ENCODE data around the gene TIMM29.
"Not testable (repeated sequence)": the region's sequence is repeated elsewhere in the genome, so short reads cannot be mapped to it uniquely, and the experiment has no call there.

The TIMM29 gene

DNA sequence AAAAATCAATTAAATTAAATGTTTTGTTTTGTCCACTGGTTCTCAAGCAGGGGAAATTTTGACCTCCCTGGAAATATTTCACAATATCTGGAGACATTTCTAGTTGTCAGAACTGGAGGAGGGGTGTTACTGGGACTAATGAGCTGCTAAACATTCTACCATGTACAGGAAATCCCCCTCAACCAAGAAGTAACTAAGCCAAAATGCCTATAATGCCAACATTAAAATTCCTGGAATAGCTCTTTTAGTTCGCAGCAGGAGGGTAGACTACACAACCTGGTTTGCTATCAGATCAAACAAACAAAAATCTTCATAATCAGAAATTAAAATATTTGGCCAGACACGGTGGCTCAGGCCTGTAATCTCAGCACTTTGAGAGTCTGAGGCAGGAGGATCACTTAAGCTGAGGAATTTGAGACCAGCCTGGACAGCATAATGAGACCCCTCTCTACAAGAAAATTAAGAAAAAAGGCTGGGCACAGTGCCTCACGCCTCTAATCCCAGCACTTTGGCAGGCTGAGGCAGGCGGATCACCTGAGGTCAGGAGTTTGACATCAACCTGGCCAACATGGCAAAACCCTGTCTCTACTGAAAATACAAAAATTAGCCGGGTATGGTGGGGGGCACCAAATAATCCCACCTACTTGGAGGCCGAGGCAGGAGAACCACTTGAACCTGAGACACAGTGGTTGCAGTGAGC is 18.5 kb downstream of the TIMM29 start:
- DNase-seq: no peak

DNA sequence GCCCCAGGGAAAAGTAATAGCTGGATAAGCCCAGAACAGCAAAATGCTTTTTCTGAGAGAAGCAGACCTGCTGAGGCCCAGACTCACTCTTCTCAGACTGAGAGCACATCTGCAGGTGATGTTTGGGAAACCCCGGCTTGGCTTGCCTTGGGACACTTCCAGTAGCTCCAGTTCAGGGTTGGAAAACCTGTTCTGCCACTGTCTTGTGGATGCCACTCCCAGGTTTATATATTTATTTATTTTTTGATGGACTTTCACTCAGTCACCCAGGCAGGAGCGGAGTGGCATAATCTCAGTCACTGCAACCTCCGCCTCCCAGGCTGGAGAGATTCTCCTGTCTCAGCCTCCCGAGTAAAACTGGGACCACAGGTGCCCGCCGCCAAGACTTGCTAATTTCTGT is 24.2 kb downstream of the TIMM29 start:
- peak; percentile 92 for DNase-seq

DNA sequence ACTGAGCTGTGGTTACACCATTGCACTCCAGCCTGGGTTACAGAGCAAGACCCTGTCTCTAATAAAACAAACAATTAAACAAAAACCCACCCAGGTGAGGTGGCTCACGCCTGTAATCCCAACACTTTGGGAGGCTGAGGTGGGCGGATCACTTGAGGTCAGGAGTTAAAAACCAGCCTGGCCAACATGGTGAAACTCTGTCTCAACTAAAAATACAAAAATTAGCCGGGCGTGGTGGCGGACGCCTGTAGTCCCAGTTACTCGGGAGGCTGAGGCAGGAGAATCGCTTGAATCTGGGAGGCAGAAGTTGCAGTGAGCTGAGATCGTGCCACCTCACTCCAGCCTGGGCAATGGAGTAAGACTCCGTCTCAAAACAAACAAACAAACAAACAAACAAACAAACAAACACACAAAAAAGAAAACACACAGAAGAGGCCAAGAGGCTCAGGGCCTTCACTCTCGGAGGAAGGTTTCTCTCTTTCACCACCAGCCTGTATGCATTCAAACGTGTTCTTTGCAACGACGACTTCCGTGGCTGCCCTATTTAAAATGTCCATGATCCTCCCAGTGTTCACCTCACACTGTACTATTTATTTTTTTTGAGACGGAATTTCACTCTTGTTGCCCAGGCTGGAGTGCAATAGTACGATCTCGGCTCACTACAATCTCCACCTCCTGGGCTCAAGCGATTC is 30.8 kb downstream of the TIMM29 start:
- not testable (repeated sequence) for DNase-seq

DNA sequence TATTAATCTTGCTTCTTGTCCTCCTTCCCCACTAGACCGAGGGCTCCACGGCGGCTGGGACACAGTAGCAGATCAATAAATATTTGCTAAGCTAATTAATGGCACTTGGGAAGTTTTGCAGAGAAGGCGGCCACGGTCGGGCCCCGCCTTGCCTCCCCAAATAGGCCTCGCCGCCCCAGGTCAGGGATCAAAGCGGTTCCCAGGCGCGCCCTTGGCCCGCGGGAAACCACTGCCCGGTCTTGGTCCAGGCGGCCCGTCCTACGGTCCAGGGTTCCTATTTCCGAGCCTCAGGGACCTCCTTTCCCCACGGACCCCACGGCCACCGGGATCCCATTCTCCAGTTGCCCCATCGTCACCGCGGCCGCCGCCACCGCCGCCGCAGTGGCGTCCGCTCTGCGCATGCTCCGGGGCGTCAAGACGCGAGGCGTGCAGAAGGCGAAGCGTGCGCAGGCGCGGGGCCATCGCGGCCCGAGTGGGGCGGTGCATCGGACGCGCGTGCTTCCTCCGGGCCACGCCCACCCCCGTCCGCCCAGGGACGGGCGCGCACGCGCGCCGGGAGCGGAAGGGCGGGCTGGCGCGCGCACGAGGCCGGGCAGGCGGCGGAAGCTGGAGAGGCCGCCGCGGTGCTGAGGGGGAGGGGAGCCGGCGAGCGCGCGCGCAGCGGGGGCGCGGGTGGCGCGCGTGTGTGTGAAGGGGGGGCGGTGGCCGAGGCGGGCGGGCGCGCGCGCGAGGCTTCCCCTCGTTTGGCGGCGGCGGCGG is 31.9 kb downstream of the TIMM29 start, which contains the start of gene SMARCA4:
Gene SMARCA4 (plus strand): TSS at position 717 of the 759 bp plus-strand sequence. CDS start 23,122 bp downstream, outside the sequence.
- peak; percentile 97 for DNase-seq

DNA sequence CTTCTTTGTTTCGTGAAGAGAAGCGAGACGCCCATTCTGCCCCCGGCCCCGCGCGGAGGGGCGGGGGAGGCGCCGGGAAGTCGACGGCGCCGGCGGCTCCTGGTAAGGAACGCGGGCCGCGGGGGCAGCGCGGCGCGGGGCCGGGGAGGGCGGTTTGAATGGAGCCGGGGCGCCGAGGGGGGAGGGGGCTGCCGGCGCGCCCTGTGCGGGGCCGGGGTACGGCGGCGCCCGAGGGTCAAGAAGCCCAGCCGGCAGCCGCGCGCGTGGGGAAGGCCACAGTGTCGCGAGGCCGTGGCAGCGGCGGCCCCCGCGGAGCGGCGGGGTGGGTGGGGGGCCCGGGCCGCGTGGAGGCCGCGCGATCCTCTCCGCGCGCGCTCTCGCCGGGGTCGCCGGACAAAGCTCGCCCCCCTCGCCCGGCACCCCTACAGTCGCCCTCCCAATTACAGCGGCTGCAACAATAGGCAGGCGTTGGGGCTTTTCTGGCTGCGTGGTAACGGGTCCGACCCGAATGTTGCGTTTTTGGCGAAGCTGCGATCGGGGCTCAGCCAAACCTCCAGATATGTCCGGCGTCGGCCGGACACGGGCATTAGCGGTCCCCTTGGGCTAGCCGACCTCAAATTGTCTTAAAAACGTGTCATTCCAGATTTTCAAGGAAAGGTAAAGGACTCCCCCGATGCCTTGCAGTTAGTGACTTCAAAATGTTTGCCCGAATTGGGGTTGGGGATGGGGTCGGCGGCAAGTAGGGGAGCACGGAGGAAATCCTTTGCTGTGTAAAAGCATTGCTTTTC is 32.7 kb downstream of the TIMM29 start:
- peak; percentile 64 for DNase-seq

DNA sequence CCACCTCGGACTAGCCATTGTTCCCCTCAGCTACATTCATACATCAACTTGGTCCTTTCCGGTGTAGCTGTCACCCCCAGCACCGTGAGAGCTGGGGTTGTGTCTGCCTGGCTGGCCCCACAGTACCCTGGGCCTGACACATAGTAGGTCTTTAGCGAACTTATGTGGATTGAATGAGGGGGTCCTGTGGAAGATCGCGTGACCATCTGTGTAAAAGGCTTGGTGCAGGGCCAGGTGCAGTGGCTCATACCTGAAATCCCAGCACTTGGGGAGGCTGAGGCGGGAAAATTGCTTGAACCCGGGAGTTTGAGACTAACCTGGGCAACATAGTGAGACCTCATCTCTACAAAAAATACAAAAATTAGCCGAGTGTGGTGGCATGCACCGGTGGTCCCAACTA is 34.3 kb downstream of the TIMM29 start:
- DNase-seq: no peak

DNA sequence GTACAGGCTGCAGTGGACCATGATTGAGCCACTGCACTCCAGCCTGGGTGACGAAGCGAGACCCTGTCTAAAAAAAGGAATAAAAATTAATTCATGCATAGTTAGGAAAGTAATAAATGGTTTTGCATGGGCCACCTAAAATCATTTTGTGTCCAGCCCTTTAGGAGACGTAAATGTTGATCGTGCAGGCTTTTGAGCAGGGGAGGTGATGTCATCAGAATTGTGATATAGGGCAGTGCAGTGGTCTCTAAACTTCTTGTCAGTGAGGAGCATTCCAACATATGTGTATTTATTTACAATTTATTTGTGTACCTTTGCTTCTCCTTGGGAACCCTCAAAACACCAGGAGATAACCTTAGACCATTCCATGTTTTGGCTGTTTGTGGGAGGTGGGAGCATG is 35.3 kb downstream of the TIMM29 start:
- no peak for DNase-seq

DNA sequence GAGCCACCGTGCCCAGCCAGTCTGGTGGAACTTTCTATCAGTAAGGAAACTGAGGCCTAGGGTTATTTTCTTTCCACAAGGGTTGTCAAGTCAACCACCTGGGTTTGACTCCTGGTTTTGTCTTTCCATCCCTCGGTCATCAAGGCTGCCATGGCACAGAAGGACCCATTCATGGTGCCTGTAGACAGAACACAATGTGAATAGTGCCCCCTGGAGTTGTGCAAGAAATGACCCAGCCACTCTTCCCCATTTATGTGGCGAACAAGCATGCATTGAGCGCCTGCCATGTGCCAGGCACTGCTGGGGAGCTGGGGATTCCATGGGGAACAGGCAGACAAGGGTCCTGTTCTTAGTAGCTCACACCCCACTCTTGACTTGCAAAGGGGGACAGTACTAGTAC is 36.3 kb downstream of the TIMM29 start:
- DNase-seq: no peak

DNA sequence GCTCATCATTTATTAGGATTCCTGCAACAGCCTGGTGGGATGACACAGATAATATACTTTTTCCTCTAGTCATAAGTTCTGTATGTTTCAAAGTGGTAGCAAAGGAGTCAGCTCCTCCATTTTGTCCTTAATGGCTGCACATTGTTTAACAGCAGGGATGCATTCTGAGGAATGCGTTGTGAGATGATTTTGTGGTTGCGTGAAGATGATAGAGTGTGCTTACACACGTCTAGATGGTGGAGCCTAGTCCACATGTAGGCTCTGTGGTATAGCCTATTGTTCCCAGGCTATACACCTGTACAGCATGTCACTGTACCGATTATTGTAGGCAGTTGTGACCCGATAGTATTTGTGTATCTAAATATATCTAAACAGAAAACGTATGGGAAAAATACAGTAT is 36.8 kb downstream of the TIMM29 start:
- DNase-seq: no peak

DNA sequence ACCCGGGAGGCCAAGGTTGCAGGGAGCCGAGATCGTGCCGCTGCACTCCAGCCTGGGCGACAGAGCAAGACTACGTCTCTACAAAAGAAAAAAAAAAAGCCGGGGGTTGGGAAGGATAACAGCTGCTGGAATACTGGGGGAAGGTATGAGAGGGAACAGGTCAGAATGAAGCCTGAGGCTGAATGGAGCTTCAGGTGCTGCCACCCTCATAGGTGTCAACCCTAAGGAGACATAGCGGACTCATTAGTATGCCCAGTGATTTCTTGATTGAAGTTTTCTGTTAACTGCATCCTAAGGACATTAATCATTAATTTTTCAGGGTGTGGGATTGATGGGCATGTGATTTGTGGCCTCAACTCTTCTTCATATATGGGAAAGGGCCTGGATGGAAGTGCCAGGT is 38.2 kb downstream of the TIMM29 start:
- DNase-seq: no peak

DNA sequence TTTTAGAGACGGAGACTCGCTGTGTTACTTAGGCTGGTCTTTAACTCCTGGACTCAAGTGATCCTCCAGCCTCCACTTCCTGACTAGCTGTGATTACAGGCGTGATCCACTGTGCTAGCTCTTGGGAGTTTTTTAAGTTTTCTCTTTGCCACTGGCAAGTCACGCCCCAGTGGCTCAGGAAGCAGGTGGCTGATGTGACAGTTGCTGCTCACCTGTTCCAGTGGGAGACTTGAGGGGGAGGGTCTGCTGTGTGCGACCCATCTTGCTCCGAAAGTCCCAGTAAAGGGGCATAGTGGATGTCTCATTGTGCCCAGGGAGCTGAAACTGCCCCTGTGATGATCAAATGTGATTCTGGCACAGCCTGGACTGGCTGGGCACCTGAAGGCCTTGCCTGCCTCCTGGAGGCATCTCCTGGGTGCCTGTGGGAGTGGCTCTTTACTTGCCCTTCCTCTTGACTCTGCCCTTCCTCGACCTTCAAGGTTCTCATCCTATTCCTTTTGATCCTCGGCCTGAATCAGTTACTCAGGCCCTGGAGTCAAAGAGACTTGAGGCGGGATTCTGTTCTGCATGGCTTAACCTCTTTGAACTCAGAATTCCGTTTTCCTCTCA is 40.0 kb downstream of the TIMM29 start:
- peak; percentile 47 for DNase-seq

DNA sequence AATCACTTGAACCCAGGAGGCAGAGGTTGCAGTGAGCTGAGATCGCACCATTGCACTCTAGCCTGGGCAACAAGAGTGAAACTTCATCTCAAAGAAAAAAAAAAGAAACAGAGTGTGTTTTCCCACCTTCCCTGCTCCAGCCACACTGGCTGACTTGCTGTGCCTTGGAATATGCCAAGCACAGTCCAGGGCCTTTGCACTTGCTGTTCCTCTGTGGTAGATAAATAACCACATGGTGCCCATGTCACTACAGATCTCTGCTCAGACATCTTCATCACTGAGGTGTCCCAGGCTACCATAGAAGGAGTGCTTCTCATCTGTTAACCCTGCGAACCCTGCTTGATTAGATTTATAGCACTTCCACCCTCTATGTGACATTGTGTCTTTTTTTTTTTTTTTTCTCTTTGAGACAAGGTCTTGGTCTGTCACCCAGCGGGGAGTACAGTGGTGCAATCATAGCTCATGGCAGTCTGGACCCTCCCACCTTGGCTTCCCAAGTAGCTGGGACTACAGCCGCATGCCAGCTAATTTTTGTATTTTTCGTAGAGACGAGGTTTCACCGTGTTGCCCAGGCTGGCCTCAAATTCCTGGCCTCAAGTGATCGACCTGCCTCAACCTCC is 42.6 kb downstream of the TIMM29 start:
- no peak for DNase-seq

DNA sequence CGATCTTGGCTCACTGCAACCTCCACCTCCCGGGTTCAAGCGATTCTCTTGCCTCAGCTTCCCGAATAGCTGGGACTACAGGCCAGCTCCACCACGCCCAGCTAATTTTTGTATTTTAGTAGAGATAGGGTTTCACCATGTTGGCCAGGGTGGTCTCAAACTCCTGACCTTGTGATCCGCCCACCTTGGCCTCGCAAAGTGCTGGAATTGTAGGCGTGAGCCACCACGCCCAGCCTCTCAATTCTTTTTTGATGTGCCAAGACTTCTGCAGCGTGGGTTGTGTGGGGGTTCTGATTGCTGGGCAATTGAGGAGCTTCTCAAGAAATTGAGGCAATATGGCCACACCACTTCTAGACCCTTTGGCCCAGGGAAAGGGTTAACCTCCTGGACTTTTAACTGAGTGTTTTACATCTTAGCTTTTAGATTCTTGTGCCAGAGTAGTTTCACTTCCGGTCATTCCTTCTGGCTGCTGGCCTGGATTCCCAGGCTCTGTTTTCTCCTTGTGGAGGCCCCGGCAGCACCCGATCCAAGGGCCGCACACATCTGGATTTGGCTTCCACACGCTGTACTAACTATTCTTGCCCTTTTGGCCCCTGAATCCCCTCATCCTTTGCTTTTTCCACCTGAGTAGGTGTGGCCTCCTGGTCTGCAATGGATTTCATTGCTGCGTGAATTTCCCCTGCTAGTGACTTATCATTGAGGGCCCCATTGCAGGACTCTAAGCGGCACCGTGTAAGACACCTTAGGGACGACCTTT is 46.9 kb downstream of the TIMM29 start:
- DNase-seq: no peak

DNA sequence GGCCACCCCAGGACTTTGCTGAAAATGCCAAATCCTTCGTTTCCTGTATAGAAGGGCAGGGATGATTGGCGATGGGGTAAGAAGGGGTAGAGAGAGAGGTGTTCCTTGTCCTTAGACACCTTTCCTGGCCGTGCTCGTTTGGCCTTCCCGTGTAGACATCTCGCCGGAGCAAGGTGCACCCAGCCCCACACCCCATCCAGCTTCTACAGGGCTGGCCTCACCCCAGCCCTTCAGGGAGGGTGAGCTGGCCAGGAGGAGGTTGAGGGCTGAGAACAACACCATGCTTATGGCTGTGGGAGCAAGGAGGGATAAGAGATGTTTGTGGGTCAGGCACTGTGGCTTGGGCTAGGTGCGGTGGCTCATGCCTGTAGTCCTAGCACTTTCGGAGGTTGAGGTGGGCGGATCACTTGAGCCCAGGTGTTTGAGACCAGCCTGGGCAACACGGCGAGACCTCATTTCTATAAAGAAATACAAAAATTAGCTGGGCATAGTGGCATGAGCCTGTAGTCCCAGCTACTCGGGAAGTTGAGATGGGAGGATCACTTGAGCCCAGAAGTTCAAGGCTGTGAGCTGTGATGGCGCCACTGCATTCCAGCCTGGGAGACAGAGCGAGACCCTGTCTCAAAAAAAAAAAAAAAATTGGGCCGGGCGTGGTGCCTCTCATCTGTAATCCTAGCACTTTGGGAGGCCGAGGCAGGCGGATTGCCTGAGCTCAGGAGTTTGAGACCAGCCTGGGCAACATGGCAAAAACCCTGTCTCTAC is 47.7 kb downstream of the TIMM29 start:
- DNase-seq: no peak

DNA sequence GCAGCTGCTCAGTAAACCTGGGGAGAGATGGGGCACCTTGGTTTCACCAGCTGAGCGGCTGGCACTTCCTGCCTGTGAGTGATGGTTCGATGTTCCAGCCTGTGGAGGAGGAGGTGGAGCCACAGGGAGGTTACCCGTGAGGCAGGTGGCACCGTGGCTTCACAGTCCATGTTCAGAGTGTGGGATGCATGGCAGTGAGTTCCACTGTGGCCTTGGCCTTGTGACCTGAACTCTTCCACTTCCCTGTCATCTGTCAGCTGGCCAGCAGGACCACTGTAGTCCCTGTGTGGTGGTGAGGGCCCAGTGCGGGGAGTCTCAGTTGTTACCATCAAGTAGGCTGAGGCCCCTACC is 49.1 kb downstream of the TIMM29 start:
- DNase-seq: no peak

Measured in DMS53 (cell line).